Endodermal cell (in vitro differentiated cells): ENCODE data around the gene LDLRAD4. TPM values are rescaled to one million over a fixed set of nuclear protein-coding genes. Genes with fewer than 3 reads are reported as not detected.

Experiments
- DNase-seq: peaks from one replicate; pipeline ENCODE4 v3.0.0-alpha.2; 2017
- H3K27ac ChIP-seq: 2 replicates; pipeline ENCODE4 v1.5.1; 2013; ENCODE audit warnings: mild to moderate bottlenecking, low read depth, low read length, moderate library complexity
- H3K27me3 ChIP-seq: 2 replicates; pipeline ENCODE4 v1.6.1; 2013; ENCODE audit warnings: mild to moderate bottlenecking, low read length, moderate library complexity; ENCODE audit not compliant: insufficient read depth, control insufficient read depth, poor library complexity, severe bottlenecking
- H3K36me3 ChIP-seq: 2 replicates; pipeline ENCODE4 v1.7.0; 2013; ENCODE audit warnings: mild to moderate bottlenecking, low read length, moderate library complexity; ENCODE audit not compliant: control insufficient read depth, insufficient read depth
- H3K4me1 ChIP-seq: one replicate; pipeline ENCODE4 v1.7.0; 2013; ENCODE audit warnings: low read length; ENCODE audit not compliant: control insufficient read depth, insufficient read depth
- H3K4me3 ChIP-seq: 2 replicates; pipeline ENCODE4 v1.5.1; 2013; ENCODE audit warnings: mild to moderate bottlenecking, low read length, moderate library complexity
- H3K9ac ChIP-seq: 2 replicates; pipeline ENCODE4 v1.6.1; 2013; ENCODE audit warnings: mild to moderate bottlenecking, low read length, moderate library complexity; ENCODE audit not compliant: poor library complexity, severe bottlenecking; ENCODE audit errors: extremely low read depth
- H3K9me3 ChIP-seq: 2 replicates; pipeline ENCODE4 v1.6.1; 2013; ENCODE audit warnings: mild to moderate bottlenecking, low read length, moderate library complexity; ENCODE audit not compliant: control insufficient read depth
- H3K27ac Mint-ChIP-seq: 2 replicates; pipeline ENCODE4 v1.8.0; 2020; ENCODE audit warnings: mixed read lengths
- H3K27me3 Mint-ChIP-seq: 2 replicates; pipeline ENCODE4 v1.8.0; 2021; ENCODE audit warnings: mild to moderate bottlenecking, mixed read lengths; ENCODE audit not compliant: insufficient read depth
- H3K36me3 Mint-ChIP-seq: 2 replicates; pipeline ENCODE4 v1.8.0; 2020; ENCODE audit warnings: low read depth, mixed read lengths
- H3K4me1 Mint-ChIP-seq: 2 replicates; pipeline ENCODE4 v1.8.0; 2020; ENCODE audit warnings: mixed read lengths
- H3K4me3 Mint-ChIP-seq: 2 replicates; pipeline ENCODE4 v1.8.0; 2020; ENCODE audit warnings: mild to moderate bottlenecking, moderate library complexity, mixed read lengths
- H3K9me3 Mint-ChIP-seq: 2 replicates; pipeline ENCODE4 v1.8.0; 2020; ENCODE audit warnings: mild to moderate bottlenecking, mixed read lengths
- WGBS, 2 experiments: methylation state at CpG; one replicate each; pipeline versions ENCODE4 v1.1.5 to v1.1.7; 2013; ENCODE audit warnings: missing lambda C conversion rate in 2 of 2, mixed read lengths in 1 of 2; ENCODE audit not compliant: insufficient coverage in 1 of 2, insufficient read length in 1 of 2; 5-methylcytosine and 5-hydroxymethylcytosine counted together
- total RNA-seq, 2 donors: library from RNA; stranded (reverse); fragmentation: NEBNext Ultra II Directional in 1 of 2; extraction: Animal tissue kit (Norgen Biotek cat#: 25700) in 1 of 2; gene quantifications; 2 replicates in 1 of 2; 3 replicates in 1 of 2; pipeline ENCODE4 v1.2.1, GENCODE V29; 2021
- TF ChIP-seq, protein P1 (sequence below): fragments of 200-600 bp; sonication (generic); conservative IDR thresholded peaks from 2 replicates; pipeline ENCODE4 v1.5.0; 2021; ENCODE audit warnings: antibody characterized with exemption, mild to moderate bottlenecking

LDLRAD4 gene
- total RNA-seq, 2 donors from 2014 or later, result 14.9 to 15.1 TPM

- H3K27ac Mint-ChIP-seq, result no peak overlapping the region
- H3K9me3 ChIP-seq, result no peaks in the 10 kb centered on the region
- H3K4me1 Mint-ChIP-seq, result no peaks in the 10 kb centered on the region
- no peak overlapping the region for H3K9ac ChIP-seq
- H3K27ac ChIP-seq, result no peak overlapping the region
- no peaks in the 10 kb centered on the region for H3K9me3 Mint-ChIP-seq
- no peak overlapping the region for H3K4me3 Mint-ChIP-seq
- H3K27me3 ChIP-seq, result no peaks in the 10 kb centered on the region
- H3K36me3 Mint-ChIP-seq, result no peaks in the 10 kb centered on the region
- no peaks in the 10 kb centered on the region for H3K36me3 ChIP-seq
- peaks cover 3% of the 10 kb centered on the region for H3K4me1 ChIP-seq
- no peaks in the 10 kb centered on the region for H3K27me3 Mint-ChIP-seq
- DNase-seq, result no peak
- 93 to 96% methylated on average over 8 to 9 of the region's 9 CpGs for WGBS, 2 experiments
- H3K4me3 ChIP-seq, result no peak overlapping the region
- TF ChIP-seq, protein P1, sequence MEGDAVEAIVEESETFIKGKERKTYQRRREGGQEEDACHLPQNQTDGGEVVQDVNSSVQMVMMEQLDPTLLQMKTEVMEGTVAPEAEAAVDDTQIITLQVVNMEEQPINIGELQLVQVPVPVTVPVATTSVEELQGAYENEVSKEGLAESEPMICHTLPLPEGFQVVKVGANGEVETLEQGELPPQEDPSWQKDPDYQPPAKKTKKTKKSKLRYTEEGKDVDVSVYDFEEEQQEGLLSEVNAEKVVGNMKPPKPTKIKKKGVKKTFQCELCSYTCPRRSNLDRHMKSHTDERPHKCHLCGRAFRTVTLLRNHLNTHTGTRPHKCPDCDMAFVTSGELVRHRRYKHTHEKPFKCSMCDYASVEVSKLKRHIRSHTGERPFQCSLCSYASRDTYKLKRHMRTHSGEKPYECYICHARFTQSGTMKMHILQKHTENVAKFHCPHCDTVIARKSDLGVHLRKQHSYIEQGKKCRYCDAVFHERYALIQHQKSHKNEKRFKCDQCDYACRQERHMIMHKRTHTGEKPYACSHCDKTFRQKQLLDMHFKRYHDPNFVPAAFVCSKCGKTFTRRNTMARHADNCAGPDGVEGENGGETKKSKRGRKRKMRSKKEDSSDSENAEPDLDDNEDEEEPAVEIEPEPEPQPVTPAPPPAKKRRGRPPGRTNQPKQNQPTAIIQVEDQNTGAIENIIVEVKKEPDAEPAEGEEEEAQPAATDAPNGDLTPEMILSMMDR, result no peak
These were observed 187.6 kb downstream of the LDLRAD4 start for GRCh38 chr18:13406049-13406615.

- Mint-ChIP-seq H3K4me3 (no peak overlapping the region), H3K4me1 (no peaks in the 10 kb centered on the region), H3K27ac (no peak overlapping the region), H3K36me3 (no peaks in the 10 kb centered on the region), H3K27me3 (no peaks in the 10 kb centered on the region), H3K9me3 (no peaks in the 10 kb centered on the region)
- Histone ChIP-seq H3K4me1 (peaks cover 3% of the 10 kb centered on the region), H3K9ac (no peak overlapping the region), H3K36me3 (no peaks in the 10 kb centered on the region), H3K9me3 (peaks cover 1% of the 10 kb centered on the region), H3K27ac (no peak overlapping the region), H3K27me3 (no peaks in the 10 kb centered on the region), H3K4me3 (no peak overlapping the region)
- TF ChIP-seq, protein P1, result no peak
- WGBS, 2 experiments, result 95 to 100% methylated on average over 7 to 11 of the region's 11 CpGs
- no peak for DNase-seq
These were observed 188.2 kb downstream of the LDLRAD4 start for GRCh38 chr18:13406736-13407135.

DNA sequence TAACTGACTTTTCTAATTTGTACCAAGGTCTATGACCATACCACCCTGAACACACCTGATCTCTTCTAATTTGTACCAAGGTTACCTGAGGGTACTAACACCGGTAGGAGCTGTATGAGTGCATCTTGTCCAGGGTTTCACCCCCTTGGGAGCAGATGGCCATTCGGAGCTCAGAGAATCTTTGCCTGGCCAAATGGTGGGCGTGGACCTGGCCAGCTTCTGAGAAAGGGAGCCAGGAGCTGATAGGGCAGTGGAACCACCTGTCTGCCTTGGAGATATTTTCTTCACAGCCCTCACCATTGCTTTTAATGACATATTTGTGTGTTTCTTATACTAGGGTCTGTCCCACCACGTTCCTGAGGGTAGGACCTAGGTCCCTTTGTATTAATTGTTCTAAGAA lies 188.9 kb downstream of the LDLRAD4 start:
- H3K4me1 ChIP-seq, result peaks cover 3% of the 10 kb centered on the region
- WGBS, 2 experiments, result 90 to 100% methylated on average over 2 to 4 of the region's 4 CpGs
- no peak overlapping the region for H3K4me3 ChIP-seq
- H3K9me3 ChIP-seq, result peaks cover 4% of the 10 kb centered on the region
- Mint-ChIP-seq H3K27ac (no peak overlapping the region), H3K36me3 (peaks cover 3% of the 10 kb centered on the region), H3K27me3 (no peaks in the 10 kb centered on the region), H3K4me1 (no peaks in the 10 kb centered on the region), H3K9me3 (peaks cover 4% of the 10 kb centered on the region), H3K4me3 (no peak overlapping the region)
- H3K9ac ChIP-seq, result no peak overlapping the region
- DNase-seq, result no peak
- no peak overlapping the region for H3K27ac ChIP-seq
- no peaks in the 10 kb centered on the region for H3K27me3 ChIP-seq
- H3K36me3 ChIP-seq, result no peaks in the 10 kb centered on the region
- TF ChIP-seq, protein P1, result no peak
